Measurements from ENCODE around the gene DENND5B. TPM values are rescaled to one million over a fixed set of nuclear protein-coding genes. Genes with fewer than 3 reads are reported as not detected.

Gene DENND5B
- total and polyA plus RNA-seq, 11 donors = 8.2 to 58.9 (median 44.0) TPM

- DNase-seq = no peak
- Histone ChIP-seq H3K9me3 (no peaks in the 10 kb centered on the region), H3K4me3 (no peak overlapping the region), H3K27ac (peak overlapping the region in 2 of 12 donors; percentile 61 to 65), H3K27me3 (no peaks in the 10 kb centered on the region), H3K4me1 (peaks cover 0 to 17% (median 10%) of the 10 kb centered on the region in 12 donors), H3K36me3 (no peaks in the 10 kb centered on the region)
- TF ChIP-seq CTCF (IDR thresholded peaks at IDR 0.05) (no peak), POLR2A (IDR thresholded peaks at IDR 0.05) (no peak)
- 86 to 94% (median 91%) methylated on average over 6 of the region's 6 CpGs for WGBS, 4 donors
- intact Hi-C loops (cut with DNase I) = loop anchor here in 4 of 10 donors (2.0 to 10.0 kb wide), 4 partner anchors 39 to 156 kb away; partner anchors contain the start of gene DENND5B (in 2 of the 4)
- no peak for ATAC-seq
Measured at GRCh38 chr12:31631023-31631724, 40.2 kb upstream of the DENND5B start.

GRCh38 chr12:31629756-31630732 is 39.1 kb upstream of the DENND5B start:
- Histone ChIP-seq H3K9me3 (no peaks in the 10 kb centered on the region), H3K4me1 (peaks cover 0 to 17% (median 10%) of the 10 kb centered on the region in 12 donors), H3K4me3 (peak overlapping the region in 3 of 12 donors; percentile 19 to 24 (median 24)), H3K36me3 (no peaks in the 10 kb centered on the region), H3K27me3 (no peaks in the 10 kb centered on the region), H3K27ac (peak overlapping the region in 11 of 12 donors; percentile 37 to 65 (median 47))
- intact Hi-C loops (cut with DNase I) = loop anchor here in 6 of 10 donors (2.0 to 10.0 kb wide), 4 partner anchors 38 to 155 kb away; partner anchors contain the start of gene DENND5B (in 4 of the 6)
- DNase-seq = peak in 4 of 5 donors; percentile 58 to 78 (median 64)
- WGBS, 4 donors = 34 to 41% (median 37%) methylated on average over 16 of the region's 16 CpGs
- TF ChIP-seq POLR2A (IDR thresholded peaks at IDR 0.05) = no peak
- ATAC-seq = peak; percentile 90 to 98 (median 96)

GRCh38 chr12:31627456-31628054 is 36.6 kb upstream of the DENND5B start:
- no peak for DNase-seq
- intact Hi-C loops (cut with DNase I) = loop anchor here in 2 of 10 donors (5.0 kb wide), 1 partner anchor 35 kb away; the partner anchor contains the start of gene DENND5B (in 2 of the 2)
- WGBS, 4 donors = 45 to 66% (median 58%) methylated on average over 5 of the region's 5 CpGs
- Histone ChIP-seq H3K9me3 (no peaks in the 10 kb centered on the region), H3K4me3 (no peak overlapping the region), H3K27me3 (no peaks in the 10 kb centered on the region), H3K36me3 (no peaks in the 10 kb centered on the region), H3K27ac (no peak overlapping the region), H3K4me1 (peaks cover 0 to 17% (median 10%) of the 10 kb centered on the region in 12 donors)
- no peak for TF ChIP-seq POLR2A (IDR thresholded peaks at IDR 0.05)
- TF ChIP-seq CTCF (IDR thresholded peaks at IDR 0.05) = no peak
- no peak for ATAC-seq

GRCh38 chr12:31626270-31626995 is 35.5 kb upstream of the DENND5B start:
- ATAC-seq = no peak
- TF ChIP-seq CTCF (IDR thresholded peaks at IDR 0.05) = no peak
- TF ChIP-seq POLR2A (IDR thresholded peaks at IDR 0.05) = no peak
- Histone ChIP-seq H3K36me3 (no peaks in the 10 kb centered on the region), H3K27me3 (no peaks in the 10 kb centered on the region), H3K27ac (no peak overlapping the region), H3K9me3 (no peaks in the 10 kb centered on the region), H3K4me1 (peaks cover 0 to 17% (median 10%) of the 10 kb centered on the region in 12 donors), H3K4me3 (no peak overlapping the region)
- no peak for DNase-seq
- intact Hi-C loops (cut with DNase I) = loop anchor here in 2 of 10 donors (5.0 kb wide), 1 partner anchor 34 kb away; the partner anchor contains the start of gene DENND5B (in 2 of the 2)
- 85 to 93% (median 91%) methylated on average over 5 to 7 of the region's 7 CpGs for WGBS, 4 donors

All from heart left ventricle (tissue), 16 donors.